GM12878 (cell line): ENCODE measurements around the gene TRIOBP. TPM values are rescaled to one million over a fixed set of nuclear protein-coding genes. Genes with fewer than 3 reads are reported as not detected.

Experiments
- ATAC-seq: fragments of 200-7000 bp; cut with Tn5 transposase; 3 replicates; pipeline ENCODE4 v1.9.1; 2020; ENCODE audit warnings: mild to moderate bottlenecking, moderate library complexity
- BruUV-seq: library from RNA; stranded (reverse); fragments of 400-500 nt; replicated peaks from 2 replicates; lab custom pipeline; 2021; lab: Mats Ljungman, UMichigan
- CTCF ChIA-PET: fragments of 300-600 bp; sonication (Branson Sonifier 250); formaldehyde crosslinking; extraction: SDS; loops from one replicate; lab custom pipeline; 2021; ENCODE audit warnings: inconsistent platforms; lab: Yijun Ruan, JAX
- POLR2A ChIA-PET: fragments of 350-600 bp; formaldehyde crosslinking; extraction: SDS; loops from one replicate; lab custom pipeline; 2021; ENCODE audit warnings: inconsistent platforms; lab: Charles Lee
- RAD21 ChIA-PET: fragments of 300-600 bp; sonication (Branson Sonifier 250); formaldehyde crosslinking; loops from one replicate; lab custom pipeline; 2023; ENCODE audit warnings: antibody characterized with exemption; ENCODE audit not compliant: unreplicated experiment; lab: Charles Lee
- SMC1A ChIA-PET: fragments of 300-600 bp; sonication (Branson Sonifier 250); formaldehyde crosslinking; loops from one replicate; lab custom pipeline; 2023; ENCODE audit not compliant: unreplicated experiment, uncharacterized antibody; lab: Charles Lee
- DNase-seq: peaks from one replicate; pipeline ENCODE4 v3.0.0-alpha.2; 2011; ENCODE audit warnings: low read depth, low spot score
- FAIRE-seq: peaks from 3 replicates; lab custom pipeline; 2011; peaks lifted over from hg19 to GRCh38; lab: Jason Lieb, UNC
- H2AFZ ChIP-seq: 2 replicates; pipeline ENCODE4 v1.6.0; 2011; ENCODE audit warnings: low read depth, low read length, control low read depth; ENCODE audit not compliant: control insufficient read depth
- H3K27ac ChIP-seq: 2 replicates; pipeline ENCODE4 v1.5.1; 2011; ENCODE audit warnings: control low read depth; ENCODE audit not compliant: control insufficient read depth, insufficient read depth
- H3K27me3 ChIP-seq, 2 experiments: replicated peaks in 1 of 2; 2 replicates each; pipeline versions ENCODE4 v1.6.0 to v1.6.1; 2011; ENCODE audit warnings: low read length in 1 of 2; ENCODE audit not compliant: control insufficient read depth in 2 of 2, insufficient read depth in 2 of 2
- H3K36me3 ChIP-seq, 2 experiments: 2 replicates each; pipeline ENCODE4 v1.5.1; 2011; ENCODE audit warnings: low read length in 1 of 2; ENCODE audit not compliant: control insufficient read depth in 2 of 2, insufficient read depth in 2 of 2
- H3K4me1 ChIP-seq: 2 replicates; pipeline ENCODE4 v1.6.1; 2011; ENCODE audit warnings: mild to moderate bottlenecking, low read length, moderate library complexity, mixed read lengths; ENCODE audit not compliant: control insufficient read depth, insufficient read depth
- H3K4me2 ChIP-seq: 2 replicates; pipeline ENCODE4 v1.6.0; 2011; ENCODE audit warnings: control low read depth; ENCODE audit not compliant: control insufficient read depth, insufficient read depth
- H3K4me3 ChIP-seq: fragments of 200-600 bp; sonication (generic); 2 replicates; pipeline ENCODE4 v1.5.1; 2016
- H3K79me2 ChIP-seq: 2 replicates; pipeline ENCODE4 v1.6.0; 2011; ENCODE audit warnings: low read length; ENCODE audit not compliant: control insufficient read depth, insufficient read depth
- H3K9ac ChIP-seq: 2 replicates; pipeline ENCODE4 v1.8.0; 2011; ENCODE audit warnings: low read length, control low read depth, mixed read lengths; ENCODE audit not compliant: control insufficient read depth, insufficient read depth
- H3K9me3 ChIP-seq: replicated peaks from 3 replicates; pipeline ENCODE4 v1.5.1; 2011; ENCODE audit warnings: mild to moderate bottlenecking, low read length; ENCODE audit not compliant: control insufficient read depth, insufficient read depth
- H4K20me1 ChIP-seq: 2 replicates; pipeline ENCODE4 v1.6.0; 2011; ENCODE audit not compliant: control insufficient read depth, insufficient read depth
- ATF3 ChIP-seq: IDR thresholded peaks from 2 replicates; pipeline ENCODE4 v1.6.1; 2011; ENCODE audit warnings: low read depth, mild to moderate bottlenecking, low read length, moderate library complexity, borderline replicate concordance; ENCODE audit errors: extremely low read depth
- BCLAF1 ChIP-seq: fragments of 450-650 bp; IDR thresholded peaks from 2 replicates; pipeline ENCODE4 v1.6.1; 2017; ENCODE audit warnings: antibody characterized with exemption, mild to moderate bottlenecking, moderate library complexity
- BRCA1 ChIP-seq: IDR thresholded peaks from 2 replicates; pipeline ENCODE4 v1.6.1; 2011; ENCODE audit warnings: low read depth, low read length, improper control_type of control experiment
- CHD1 ChIP-seq: IDR thresholded peaks from 2 replicates; pipeline ENCODE4 v1.6.1; 2012; ENCODE audit warnings: low read depth, low read length, improper control_type of control experiment
- CHD2 ChIP-seq: IDR thresholded peaks from 2 replicates; pipeline ENCODE4 v1.6.1; 2011; ENCODE audit warnings: low read depth, low read length, improper control_type of control experiment, borderline replicate concordance
- KLF5 ChIP-seq: fragments of 450-650 bp; IDR thresholded peaks from 2 replicates; pipeline ENCODE4 v1.6.1; 2014; ENCODE audit warnings: mild to moderate bottlenecking; ENCODE audit not compliant: partially characterized antibody
- NR2C2 ChIP-seq: IDR thresholded peaks from 2 replicates; pipeline ENCODE4 v1.6.1; 2011; ENCODE audit warnings: borderline replicate concordance, low read depth; ENCODE audit not compliant: control insufficient read depth, insufficient read length
- PAX8 ChIP-seq: fragments of 450-650 bp; IDR thresholded peaks from 2 replicates; pipeline ENCODE4 v1.6.1; 2017; ENCODE audit warnings: mild to moderate bottlenecking, moderate library complexity
- SMAD5 ChIP-seq: IDR thresholded peaks from 2 replicates; pipeline ENCODE4 v1.6.1; 2016; ENCODE audit warnings: antibody characterized with exemption, low read depth
- STAT1 ChIP-seq: fragments of 450-650 bp; conservative IDR thresholded peaks from 2 replicates; pipeline ENCODE4 v1.6.1; 2014; ENCODE audit warnings: antibody characterized with exemption, mild to moderate bottlenecking
- TBL1XR1 ChIP-seq: IDR thresholded peaks from 2 replicates; pipeline ENCODE4 v1.6.1; 2012; ENCODE audit warnings: low read depth, low read length, improper control_type of control experiment
- ZSCAN29 ChIP-seq: fragments of 450-650 bp; IDR thresholded peaks from 2 replicates; pipeline ENCODE4 v1.6.1; 2017; ENCODE audit warnings: mild to moderate bottlenecking, moderate library complexity
- WGBS: methylation state at CpG from one replicate; pipeline ENCODE4 v1.1.6; 2016; ENCODE audit warnings: low lambda C conversion rate; ENCODE audit not compliant: insufficient replicate concordance, insufficient coverage; ENCODE audit errors: missing lambda C conversion rate; 5-methylcytosine and 5-hydroxymethylcytosine counted together
- in situ Hi-C: fragments of 300-500 bp; cut with MboI; formaldehyde crosslinking; loops from 9 replicates; pipeline ENCODE4 v1.14.3; 2018; ENCODE audit warnings: mixed read lengths
- intact Hi-C: fragments of 100-400 bp; cut with micrococcal nuclease; formaldehyde crosslinking; loops from one replicate; pipeline ENCODE4 v1.14.2; 2022; ENCODE audit not compliant: unreplicated experiment
- polyA plus RNA-seq, 11 experiments: library from polyadenylated mRNA; depleted of rRNA in 4 of 11; unstranded in 6 of 11; stranded (reverse) in 5 of 11; fragments of >200 nt; fragmentation: Nextera tagmentation in 4 of 11; fragmentation: Illumina TruSeq in 1 of 11; extraction: Ambion mirVana in 4 of 11; extraction: Trizol in 1 of 11; gene quantifications; 1 replicate in 1 of 11; 2 replicates in 10 of 11; pipeline versions ENCODE4 v1.2.1 to v1.2.3, GENCODE V29; 2011 to 2016; ENCODE audit warnings: inconsistent platforms in 2 of 11, missing spikeins in 2 of 11, low read depth in 1 of 11
- total RNA-seq, 4 experiments: library from RNA; depleted of rRNA in 3 of 4; stranded (reverse); fragments of >200 nt in 3 of 4; fragmentation: Illumina TruSeq in 1 of 4; extraction: Trizol in 1 of 4; gene quantifications; 2 replicates each; pipeline versions ENCODE4 v1.2.1 to v1.2.3, GENCODE V29; 2013 to 2021

The TRIOBP gene
- total and polyA plus RNA-seq, 10 of the 15 experiments (the other 5 are each of a cell fraction or from before 2014, with no cell fraction given): 0.21 to 23.6 (median 11.9) TPM

- peaks cover 9 to 16% of the 10 kb centered on the region in 2 experiments; a peak in 3 of 4 replicates for H3K36me3 ChIP-seq
- ChIA-PET CTCF (interaction anchor here (2.3 to 10.3 kb wide), 2 partner anchors 12 to 14 kb away, joined by 8 to 261 read pairs; partner anchors contain the start of gene SH3BP1), SMC1A (no interaction called here), POLR2A (interaction anchor here (0.7 kb wide), 1 partner anchor 27 kb away, joined by 3 read pairs; no protein-coding TSS in a partner anchor), RAD21 (no interaction called here)
- no peak for DNase-seq
- H4K20me1 ChIP-seq: no peaks in the 10 kb centered on the region
- H3K4me3 ChIP-seq: no peak overlapping the region
- no peak for ATAC-seq
- no peak overlapping the region for H3K27ac ChIP-seq
- BruUV-seq: TSS peak; percentile 53
- H3K9ac ChIP-seq: no peak overlapping the region
- H3K79me2 ChIP-seq: peaks cover 12% of the 10 kb centered on the region
- no peaks in the 10 kb centered on the region for H3K9me3 ChIP-seq
- H3K27me3 ChIP-seq: no peaks in the 10 kb centered on the region
- TF ChIP-seq BCLAF1: no peak
- TF ChIP-seq NR2C2: no peak
- no peak for TF ChIP-seq CHD2
- TF ChIP-seq ZSCAN29: no peak
- no peak for TF ChIP-seq PAX8
- no peak for TF ChIP-seq SMAD5
- TF ChIP-seq STAT1: no peak
- no peak for TF ChIP-seq KLF5
- TF ChIP-seq ATF3: no peak
- no peak for TF ChIP-seq BRCA1
- TF ChIP-seq CHD1: no peak
- no peak for TF ChIP-seq TBL1XR1
- H3K4me1 ChIP-seq: no peaks in the 10 kb centered on the region; the same call in 1 of the 2 replicates
- no peak overlapping the region for H2AFZ ChIP-seq
- in situ Hi-C loops (no loop called here), intact Hi-C loops (no loop called here)
- WGBS: 84% methylated on average over 12 of the region's 14 CpGs
- no peak overlapping the region for H3K4me2 ChIP-seq
- no peak for FAIRE-seq
Measured at GRCh38 chr22:37654563-37655251, 42.1 kb upstream of the TRIOBP start.
